ENCODE measurements around the gene ATP4A.

- TF ChIP-seq CSRNP3 (CRISPR knock-in tag; IDR thresholded peaks at IDR 0.05) (no peak), ISL1 (CRISPR knock-in tag; IDR thresholded peaks at IDR 0.05) (no peak), TOX (CRISPR knock-in tag; IDR thresholded peaks at IDR 0.05; ENCODE audit: borderline replicate concordance) (no peak)
Measured at GRCh38 chr19:35553385-35554000, 10.0 kb downstream of the ATP4A start.

Data from SK-N-SH treated with all-trans-retinoic acid at 6 μM for 48 hours (cell line).